ENCODE results near the gene PTPRT. TPM values are rescaled to one million over a fixed set of nuclear protein-coding genes. Genes with fewer than 3 reads are reported as not detected.

PTPRT gene
- total and polyA plus RNA-seq, 2 experiments from 2014 or later = not detected

DNA sequence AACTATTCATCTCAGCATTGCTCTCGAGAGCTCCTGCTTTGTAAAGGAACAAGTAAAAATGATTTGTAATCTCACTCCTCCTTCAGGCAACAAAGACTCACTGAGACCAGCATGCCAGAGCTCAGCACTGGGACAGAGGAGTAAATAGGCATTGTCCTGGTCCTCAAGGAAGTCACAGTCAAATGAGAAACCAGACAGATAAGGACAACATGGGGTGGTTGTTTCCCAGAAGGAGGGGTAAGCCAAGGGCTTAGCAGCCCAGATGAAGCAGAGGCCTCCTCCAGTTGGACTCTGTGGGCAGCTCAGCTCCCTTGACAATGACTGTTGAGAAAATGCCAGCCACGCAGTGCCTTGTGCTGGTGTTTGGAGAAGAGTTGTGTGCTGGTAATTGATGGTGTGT lies 1145.8 kb downstream of the PTPRT start:
- Mint-ChIP-seq H3K4me1 (no peaks in the 10 kb centered on the region), H3K27ac (no peak overlapping the region), H3K9me3 (peaks cover 97% of the 10 kb centered on the region), H3K4me3 (no peak overlapping the region), H3K27me3 (ENCODE audit: insufficient read depth, low read depth, poor library complexity) (no peaks in the 10 kb centered on the region), H3K36me3 (ENCODE audit: low read depth) (peaks cover 16% of the 10 kb centered on the region)
- Histone ChIP-seq H4K20me1 (replicated peaks; ENCODE audit: insufficient read depth) (no peaks in the 10 kb centered on the region), H3K4me2 (no peak overlapping the region), H3K79me2 (replicated peaks; ENCODE audit: insufficient read depth) (no peaks in the 10 kb centered on the region), H3K9me2 (ENCODE audit: insufficient read depth) (no peaks in the 10 kb centered on the region), H3K36me3 (ENCODE audit: insufficient read depth) (no peaks in the 10 kb centered on the region; the same call in 1 of the 2 replicates), H3F3A (replicated peaks; ENCODE audit: low read depth) (no peaks in the 10 kb centered on the region), H3K4me3 (no peak overlapping the region), H3K4me1 (ENCODE audit: insufficient read depth) (no peaks in the 10 kb centered on the region), H3K27me3 (ENCODE audit: insufficient read depth) (no peaks in the 10 kb centered on the region), H2AFZ (no peak overlapping the region), H3K27ac (ENCODE audit: low read depth) (no peak overlapping the region)
- DNase-seq (ENCODE audit: low spot score) = no peak
- TF ChIP-seq, protein P1, sequence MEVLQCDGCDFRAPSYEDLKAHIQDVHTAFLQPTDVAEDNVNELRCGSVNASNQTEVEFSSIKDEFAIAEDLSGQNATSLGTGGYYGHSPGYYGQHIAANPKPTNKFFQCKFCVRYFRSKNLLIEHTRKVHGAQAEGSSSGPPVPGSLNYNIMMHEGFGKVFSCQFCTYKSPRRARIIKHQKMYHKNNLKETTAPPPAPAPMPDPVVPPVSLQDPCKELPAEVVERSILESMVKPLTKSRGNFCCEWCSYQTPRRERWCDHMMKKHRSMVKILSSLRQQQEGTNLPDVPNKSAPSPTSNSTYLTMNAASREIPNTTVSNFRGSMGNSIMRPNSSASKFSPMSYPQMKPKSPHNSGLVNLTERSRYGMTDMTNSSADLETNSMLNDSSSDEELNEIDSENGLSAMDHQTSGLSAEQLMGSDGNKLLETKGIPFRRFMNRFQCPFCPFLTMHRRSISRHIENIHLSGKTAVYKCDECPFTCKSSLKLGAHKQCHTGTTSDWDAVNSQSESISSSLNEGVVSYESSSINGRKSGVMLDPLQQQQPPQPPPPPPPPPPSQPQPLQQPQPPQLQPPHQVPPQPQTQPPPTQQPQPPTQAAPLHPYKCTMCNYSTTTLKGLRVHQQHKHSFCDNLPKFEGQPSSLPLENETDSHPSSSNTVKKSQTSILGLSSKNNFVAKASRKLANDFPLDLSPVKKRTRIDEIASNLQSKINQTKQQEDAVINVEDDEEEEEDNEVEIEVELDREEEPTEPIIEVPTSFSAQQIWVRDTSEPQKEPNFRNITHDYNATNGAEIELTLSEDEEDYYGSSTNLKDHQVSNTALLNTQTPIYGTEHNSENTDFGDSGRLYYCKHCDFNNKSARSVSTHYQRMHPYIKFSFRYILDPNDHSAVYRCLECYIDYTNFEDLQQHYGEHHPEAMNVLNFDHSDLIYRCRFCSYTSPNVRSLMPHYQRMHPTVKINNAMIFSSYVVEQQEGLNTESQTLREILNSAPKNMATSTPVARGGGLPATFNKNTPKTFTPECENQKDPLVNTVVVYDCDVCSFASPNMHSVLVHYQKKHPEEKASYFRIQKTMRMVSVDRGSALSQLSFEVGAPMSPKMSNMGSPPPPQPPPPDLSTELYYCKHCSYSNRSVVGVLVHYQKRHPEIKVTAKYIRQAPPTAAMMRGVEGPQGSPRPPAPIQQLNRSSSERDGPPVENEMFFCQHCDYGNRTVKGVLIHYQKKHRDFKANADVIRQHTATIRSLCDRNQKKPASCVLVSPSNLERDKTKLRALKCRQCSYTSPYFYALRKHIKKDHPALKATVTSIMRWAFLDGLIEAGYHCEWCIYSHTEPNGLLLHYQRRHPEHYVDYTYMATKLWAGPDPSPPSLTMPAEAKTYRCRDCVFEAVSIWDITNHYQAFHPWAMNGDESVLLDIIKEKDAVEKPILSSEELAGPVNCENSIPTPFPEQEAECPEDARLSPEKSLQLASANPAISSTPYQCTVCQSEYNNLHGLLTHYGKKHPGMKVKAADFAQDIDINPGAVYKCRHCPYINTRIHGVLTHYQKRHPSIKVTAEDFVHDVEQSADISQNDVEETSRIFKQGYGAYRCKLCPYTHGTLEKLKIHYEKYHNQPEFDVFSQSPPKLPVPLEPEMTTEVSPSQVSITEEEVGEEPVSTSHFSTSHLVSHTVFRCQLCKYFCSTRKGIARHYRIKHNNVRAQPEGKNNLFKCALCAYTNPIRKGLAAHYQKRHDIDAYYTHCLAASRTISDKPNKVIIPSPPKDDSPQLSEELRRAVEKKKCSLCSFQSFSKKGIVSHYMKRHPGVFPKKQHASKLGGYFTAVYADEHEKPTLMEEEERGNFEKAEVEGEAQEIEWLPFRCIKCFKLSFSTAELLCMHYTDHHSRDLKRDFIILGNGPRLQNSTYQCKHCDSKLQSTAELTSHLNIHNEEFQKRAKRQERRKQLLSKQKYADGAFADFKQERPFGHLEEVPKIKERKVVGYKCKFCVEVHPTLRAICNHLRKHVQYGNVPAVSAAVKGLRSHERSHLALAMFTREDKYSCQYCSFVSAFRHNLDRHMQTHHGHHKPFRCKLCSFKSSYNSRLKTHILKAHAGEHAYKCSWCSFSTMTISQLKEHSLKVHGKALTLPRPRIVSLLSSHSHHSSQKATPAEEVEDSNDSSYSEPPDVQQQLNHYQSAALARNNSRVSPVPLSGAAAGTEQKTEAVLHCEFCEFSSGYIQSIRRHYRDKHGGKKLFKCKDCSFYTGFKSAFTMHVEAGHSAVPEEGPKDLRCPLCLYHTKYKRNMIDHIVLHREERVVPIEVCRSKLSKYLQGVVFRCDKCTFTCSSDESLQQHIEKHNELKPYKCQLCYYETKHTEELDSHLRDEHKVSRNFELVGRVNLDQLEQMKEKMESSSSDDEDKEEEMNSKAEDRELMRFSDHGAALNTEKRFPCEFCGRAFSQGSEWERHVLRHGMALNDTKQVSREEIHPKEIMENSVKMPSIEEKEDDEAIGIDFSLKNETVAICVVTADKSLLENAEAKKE (CRISPR knock-in tag; IDR thresholded peaks at IDR 0.05) = no peak
- TF ChIP-seq CREB1 (CRISPR knock-in tag; IDR thresholded peaks at IDR 0.05; ENCODE audit: low read depth) (no peak), ZNF114 (CRISPR knock-in tag; IDR thresholded peaks at IDR 0.05) (no peak), ETS1 (IDR thresholded peaks at IDR 0.05) (no peak), ZNF331 (CRISPR knock-in tag; IDR thresholded peaks at IDR 0.05; ENCODE audit: low read depth) (no peak), POLR2AphosphoS5 (IDR thresholded peaks at IDR 0.05; ENCODE audit: low read depth) (no peak), REST (IDR thresholded peaks at IDR 0.05; ENCODE audit: unreplicated experiment) (no peak), JUNB (IDR thresholded peaks at IDR 0.05; ENCODE audit: unreplicated experiment) (no peak), EZH2phosphoT487 (IDR thresholded peaks at IDR 0.05; ENCODE audit: unreplicated experiment) (no peak), NANOG (IDR thresholded peaks at IDR 0.05; ENCODE audit: borderline replicate concordance) (no peak), CTCF (conservative IDR thresholded peaks at IDR 0.05; ENCODE audit: low read depth in 2 of 2) (no peak), STAT1 (IDR thresholded peaks at IDR 0.05; ENCODE audit: unreplicated experiment) (no peak), EZH2 (IDR thresholded peaks at IDR 0.05; ENCODE audit: low read depth, unreplicated experiment) (no peak)
- no peak for ATAC-seq
